ENCODE measurements around the gene FAU.

FAU gene

DNA sequence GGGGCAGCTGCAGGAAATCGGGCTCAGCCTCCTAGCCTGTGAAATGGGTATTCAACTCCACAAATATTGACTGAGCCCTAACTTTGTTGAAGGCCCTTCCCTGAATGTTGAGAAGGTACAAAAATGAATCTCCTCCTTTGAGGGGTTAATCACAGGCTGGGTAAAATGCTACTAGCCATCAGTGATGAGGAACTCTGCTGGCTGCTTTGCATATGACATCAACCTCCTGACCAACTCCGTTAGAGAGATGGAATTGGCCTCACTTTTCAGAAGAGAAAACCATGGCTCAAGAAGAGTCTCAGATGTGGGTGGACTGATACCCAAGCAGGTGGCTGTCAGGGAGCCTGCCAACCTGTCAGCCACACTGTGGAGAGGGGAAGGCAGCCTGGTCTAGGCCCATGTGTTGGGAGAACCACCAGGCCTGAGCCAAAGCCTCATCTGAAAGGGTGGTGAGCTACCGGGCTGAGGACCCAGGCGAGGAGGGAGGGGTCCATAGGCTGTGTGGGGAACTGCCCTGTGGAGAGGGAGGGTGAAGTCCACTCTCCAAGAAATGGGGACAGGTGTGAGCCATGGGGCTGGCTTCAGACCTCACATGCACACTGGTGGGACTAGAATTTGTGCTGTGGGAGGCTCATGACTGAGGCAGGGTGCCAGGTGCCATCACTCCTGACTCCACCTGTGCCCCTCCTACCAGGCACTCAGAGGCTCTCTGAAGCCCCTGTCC, 49.9 kb downstream of the FAU start:
- no peak for DNase-seq

All from activated CD4-positive, CD25-positive, alpha-beta regulatory T cell treated with anti-CD3 and anti-CD28 coated beads, Interleukin-2, amount 50 U/mL, for 72 hours (primary cell).